Nephron progenitor cell (in vitro differentiated cells): ENCODE measurements around the gene TPRX2.
"Not testable (repeated sequence)": the region's sequence is repeated elsewhere in the genome, so short reads cannot be mapped to it uniquely, and the experiment has no call there.

Experiments used
- DNase-seq: peaks from one replicate; pipeline ENCODE4 v3.0.0; 2021
- H3K27ac Mint-ChIP-seq: 2 replicates; pipeline ENCODE4 v1.8.0; 2021; ENCODE audit warnings: mild to moderate bottlenecking, moderate library complexity, mixed read lengths
- H3K27me3 Mint-ChIP-seq: 2 replicates; pipeline ENCODE4 v1.8.0; 2021; ENCODE audit warnings: mild to moderate bottlenecking, low read depth, mixed read lengths; ENCODE audit not compliant: poor library complexity
- H3K36me3 Mint-ChIP-seq: 2 replicates; pipeline ENCODE4 v1.8.0; 2021; ENCODE audit warnings: low read depth, mixed read lengths
- H3K4me1 Mint-ChIP-seq: 2 replicates; pipeline ENCODE4 v1.8.0; 2021; ENCODE audit warnings: mixed read lengths
- H3K4me3 Mint-ChIP-seq: 2 replicates; pipeline ENCODE4 v1.8.0; 2021; ENCODE audit warnings: mild to moderate bottlenecking, moderate library complexity, mixed read lengths
- H3K9me3 Mint-ChIP-seq: 2 replicates; pipeline ENCODE4 v1.8.0; 2021; ENCODE audit warnings: mild to moderate bottlenecking, moderate library complexity, mixed read lengths
- CTCF ChIP-seq: fragments of 200-600 bp; sonication (generic); IDR thresholded peaks from 2 replicates; pipeline ENCODE4 v1.5.0; 2021; ENCODE audit warnings: antibody characterized with exemption

Gene TPRX2

GRCh38 chr19:47899335-47899734 lies 40.3 kb downstream of the TPRX2 start:
- H3K27me3 Mint-ChIP-seq = peaks cover 12% of the 10 kb centered on the region
- TF ChIP-seq CTCF = no peak

GRCh38 chr19:47901370-47901769 lies 42.3 kb downstream of the TPRX2 start:
- Mint-ChIP-seq H3K27ac (no peak overlapping the region), H3K4me3 (no peak overlapping the region), H3K4me1 (peaks cover 13% of the 10 kb centered on the region), H3K36me3 (no peaks in the 10 kb centered on the region), H3K27me3 (peaks cover 12% of the 10 kb centered on the region), H3K9me3 (no peaks in the 10 kb centered on the region)
- no peak for DNase-seq
- TF ChIP-seq CTCF = no peak

More at GRCh38 chr19:47899335-47899734, 40.3 kb downstream of the TPRX2 start:
- Mint-ChIP-seq H3K4me3 (no peak overlapping the region), H3K36me3 (no peaks in the 10 kb centered on the region), H3K9me3 (peaks cover 5% of the 10 kb centered on the region), H3K27ac (no peak overlapping the region), H3K4me1 (peaks cover 13% of the 10 kb centered on the region)
- no peak for DNase-seq

- not testable (repeated sequence) for H3K36me3 Mint-ChIP-seq, H3K9me3 Mint-ChIP-seq, H3K27ac Mint-ChIP-seq, H3K4me1 Mint-ChIP-seq, H3K27me3 Mint-ChIP-seq, H3K4me3 Mint-ChIP-seq
- peak; percentile 91 for DNase-seq
- TF ChIP-seq CTCF = peak; percentile 57
These were observed 50.3 kb downstream of the TPRX2 start for GRCh38 chr19:47909350-47909749.

- not testable (repeated sequence) for DNase-seq, H3K36me3 Mint-ChIP-seq, H3K4me3 Mint-ChIP-seq, H3K27ac Mint-ChIP-seq, H3K27me3 Mint-ChIP-seq, H3K4me1 Mint-ChIP-seq, H3K9me3 Mint-ChIP-seq
These were observed 51.2 kb downstream of the TPRX2 start for GRCh38 chr19:47910191-47910590.
